Left cardiac atrium (tissue), 4 donors: ENCODE measurements around the gene FBXL7. TPM values are rescaled to one million over a fixed set of nuclear protein-coding genes. Genes with fewer than 3 reads are reported as not detected.

Experiments used
- ATAC-seq, 2 donors: fragments of 200-7000 bp; cut with Tn5 transposase; one replicate each; pipeline ENCODE4 v1.9.1; 2020; ENCODE audit warnings: mild to moderate bottlenecking in 2 of 2, moderate library complexity in 2 of 2
- DNase-seq: peaks from one replicate; pipeline ENCODE4 v3.0.0-alpha.2; 2020
- intact Hi-C, 2 donors: fragments of 100-400 bp; cut with DNase I; formaldehyde crosslinking; loops; one replicate each; pipeline versions ENCODE4 v1.14.1 to v1.15.1; 2022 to 2023
- total RNA-seq, 2 donors: library from RNA; stranded (reverse); fragmentation: NEBNext Ultra II Directional; extraction: Animal tissue kit (Norgen Biotek cat#: 25700); gene quantifications; one replicate each; pipeline ENCODE4 v1.2.1, GENCODE V29; 2021
- donor health status: DM: no; HTN: yes; CAD: no.
- donor health status: DM: no; HTN: yes; CAD: no; lungs with severe emphysema.
- donor health status: DM: yes; HTN: yes; CAD: no.
- donor health status: Dilated cardiomyopathy.

The FBXL7 gene
- total RNA-seq, 2 donors from 2014 or later: 18.1 to 19.8 TPM

DNA sequence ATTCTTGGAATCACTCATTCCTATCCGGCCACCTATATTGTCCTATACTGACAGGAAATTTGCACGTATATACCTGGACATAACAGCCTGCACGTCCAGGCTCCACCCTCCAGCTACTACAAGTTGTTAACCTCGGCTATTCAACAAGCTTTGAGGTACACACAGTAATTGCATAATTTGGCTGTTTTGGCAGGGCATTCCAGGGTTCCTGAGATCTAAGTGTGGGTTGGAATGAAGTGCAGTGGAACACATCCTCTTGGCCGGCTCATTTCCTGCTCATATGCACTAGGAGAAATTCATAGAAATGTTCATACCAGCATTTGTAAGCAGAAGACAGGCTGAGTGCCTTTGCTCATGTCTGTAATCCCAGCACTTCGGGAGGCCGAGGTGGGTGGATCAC lies 222.3 kb downstream of the FBXL7 start:
- no peak for DNase-seq
- intact Hi-C loops: no loop called here
- ATAC-seq: no peak

DNA sequence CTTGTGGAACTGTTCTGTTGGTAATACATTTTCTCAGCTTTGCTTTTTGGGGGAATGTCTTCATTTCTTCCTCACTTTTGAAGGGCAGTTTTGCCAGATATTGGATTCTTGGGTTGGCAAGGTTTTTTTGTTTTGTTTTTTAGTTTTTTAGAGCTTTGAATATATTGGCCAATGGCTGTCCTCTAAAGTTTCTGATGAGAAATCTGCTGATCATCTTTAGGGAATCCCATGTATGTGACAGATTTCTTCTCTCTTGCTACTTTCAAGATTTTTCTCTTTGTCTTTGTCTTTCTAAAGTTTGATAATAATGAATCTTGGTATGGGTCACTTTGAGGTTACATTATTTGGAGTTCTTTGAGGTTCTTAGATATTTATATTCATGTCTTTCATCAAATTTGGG lies 227.4 kb downstream of the FBXL7 start:
- DNase-seq (no peak), ATAC-seq (no peak)
- intact Hi-C loops: no loop called here

DNA sequence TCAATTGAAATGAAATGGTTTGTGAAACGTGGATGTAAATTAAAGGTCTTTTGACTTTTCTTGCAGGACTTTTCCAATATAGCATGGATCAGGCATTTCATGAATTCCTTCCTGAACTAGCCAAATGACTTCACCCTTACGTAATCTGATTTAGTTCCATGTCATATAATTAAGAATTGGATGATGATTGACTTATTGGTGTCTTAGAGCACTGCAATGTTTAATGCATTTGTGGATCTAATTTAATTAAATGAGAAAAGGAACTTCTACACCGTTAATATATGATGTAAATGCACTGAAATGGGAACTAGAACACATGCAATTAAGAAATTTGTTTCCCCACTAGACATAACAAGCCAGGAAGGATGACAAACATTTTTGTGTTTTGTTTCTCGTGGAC lies 228.8 kb downstream of the FBXL7 start:
- DNase-seq: no peak
- ATAC-seq: no peak
- intact Hi-C loops: no loop called here

DNA sequence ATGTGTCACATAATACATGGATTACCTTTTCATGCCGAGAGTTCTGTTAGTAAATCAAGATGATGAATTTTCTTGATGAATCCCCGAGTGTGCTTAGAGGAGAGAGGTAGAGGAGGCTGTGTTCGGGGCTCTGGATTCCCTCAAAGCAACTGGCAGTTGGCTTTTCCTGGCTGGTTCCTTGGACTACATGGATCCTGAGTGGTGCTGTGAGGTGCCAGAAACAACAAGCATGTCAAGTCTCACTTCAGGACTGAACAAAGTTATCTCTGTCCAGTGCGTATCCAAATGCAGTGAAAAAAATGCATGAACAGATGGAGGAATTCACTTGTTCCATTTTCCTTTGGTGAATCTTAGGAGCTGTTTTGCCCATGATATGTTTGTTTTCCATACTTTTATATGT lies 231.7 kb downstream of the FBXL7 start:
- peak; percentile 43 for DNase-seq
- intact Hi-C loops: no loop called here
- ATAC-seq: peak; percentile 96 to 97

DNA sequence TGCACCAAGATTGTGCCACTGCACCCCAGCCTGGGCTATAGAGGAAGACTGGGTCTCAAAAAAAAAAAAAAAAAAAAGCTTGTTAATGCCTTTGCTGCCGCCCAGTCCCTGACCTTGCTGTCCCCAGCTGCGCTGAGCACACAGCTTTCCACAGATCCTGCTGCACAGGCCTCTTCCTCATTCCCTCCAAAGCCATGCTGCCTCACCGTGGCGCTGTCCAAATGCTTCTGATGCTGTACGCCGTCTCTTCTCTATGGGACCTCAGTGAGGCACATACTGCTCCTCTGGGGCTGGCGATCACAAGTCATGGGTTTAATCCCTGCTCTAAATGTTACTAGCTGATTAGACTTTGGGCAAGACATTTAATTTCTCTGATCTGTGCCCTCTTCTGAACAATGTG lies 234.1 kb downstream of the FBXL7 start:
- intact Hi-C loops: no loop called here
- no peak for DNase-seq
- no peak for ATAC-seq

DNA sequence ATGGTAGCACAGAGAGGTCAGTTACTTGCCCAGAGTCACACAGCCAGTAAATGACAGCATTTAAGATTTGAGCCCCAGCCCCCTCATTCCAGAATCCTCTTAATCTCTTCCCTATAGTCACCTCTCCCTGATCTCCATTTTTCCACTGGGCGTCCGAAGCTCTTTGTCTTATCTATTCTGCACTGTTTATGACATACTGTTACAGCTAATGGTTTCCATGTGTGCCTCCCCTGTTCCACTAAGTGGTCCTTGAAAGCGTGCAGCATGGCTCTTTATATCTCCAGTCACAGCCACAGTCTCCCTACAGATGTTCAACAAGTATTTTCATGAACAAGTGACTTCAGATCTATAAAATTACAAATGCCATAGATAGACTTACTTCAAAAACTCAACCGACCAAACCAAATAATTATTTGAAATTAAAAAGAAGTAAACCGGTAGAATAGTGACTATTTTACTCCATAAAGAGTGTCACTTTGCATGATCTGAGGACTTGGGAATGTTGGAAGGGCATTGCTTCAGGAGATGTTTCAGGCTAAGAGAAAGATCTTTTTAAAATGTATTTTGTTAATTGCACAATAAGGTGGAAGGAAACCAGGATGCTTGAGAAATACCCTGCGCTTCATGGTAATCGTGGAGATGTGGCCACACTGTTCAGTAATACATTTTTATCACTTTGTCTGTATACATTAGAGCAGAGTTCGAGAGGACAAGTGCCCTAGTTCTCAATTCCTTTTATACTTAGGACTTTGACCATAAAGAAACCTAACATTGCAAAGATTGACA lies 237.2 kb downstream of the FBXL7 start:
- intact Hi-C loops: no loop called here
- no peak for DNase-seq
- ATAC-seq: peak in 1 of 2 donors; percentile 27

DNA sequence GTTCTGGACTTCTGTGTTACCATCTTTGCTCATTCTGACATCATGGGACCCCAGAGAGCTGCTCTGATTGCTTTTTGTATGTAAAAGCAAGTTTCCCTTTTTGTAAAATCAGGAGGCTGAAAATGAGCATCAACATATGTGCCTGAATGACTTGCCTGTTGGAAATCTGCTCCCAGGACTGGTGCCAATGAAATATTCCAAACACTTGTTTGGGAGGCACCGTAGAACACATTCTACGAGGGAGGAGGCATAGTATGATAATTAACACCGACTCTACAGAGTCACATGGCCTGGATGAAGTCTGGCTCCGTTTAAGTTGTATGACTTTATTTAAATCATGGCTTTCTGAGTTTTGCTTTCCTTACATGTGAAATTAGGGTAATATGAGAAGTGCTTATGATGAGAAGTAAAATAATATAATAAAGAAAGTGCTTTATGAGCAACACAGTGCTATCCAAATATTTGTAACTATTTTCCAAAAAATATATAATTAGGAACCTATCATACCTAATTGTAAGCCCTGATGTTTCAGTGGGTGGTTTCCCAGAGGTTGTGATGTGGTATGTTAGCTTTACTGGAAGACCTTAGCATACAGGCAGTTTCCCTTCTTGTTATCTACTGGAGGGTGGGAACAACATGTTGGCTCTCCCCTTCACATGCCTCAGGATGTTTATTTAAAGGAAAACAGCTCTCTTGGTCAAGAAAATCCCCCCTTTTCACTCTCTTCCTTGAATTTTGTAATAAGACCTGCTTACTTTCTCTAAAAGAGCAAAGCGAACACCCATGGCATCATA lies 238.1 kb downstream of the FBXL7 start:
- ATAC-seq: peak in 1 of 2 donors; percentile 61
- intact Hi-C loops: no loop called here
- DNase-seq: no peak

DNA sequence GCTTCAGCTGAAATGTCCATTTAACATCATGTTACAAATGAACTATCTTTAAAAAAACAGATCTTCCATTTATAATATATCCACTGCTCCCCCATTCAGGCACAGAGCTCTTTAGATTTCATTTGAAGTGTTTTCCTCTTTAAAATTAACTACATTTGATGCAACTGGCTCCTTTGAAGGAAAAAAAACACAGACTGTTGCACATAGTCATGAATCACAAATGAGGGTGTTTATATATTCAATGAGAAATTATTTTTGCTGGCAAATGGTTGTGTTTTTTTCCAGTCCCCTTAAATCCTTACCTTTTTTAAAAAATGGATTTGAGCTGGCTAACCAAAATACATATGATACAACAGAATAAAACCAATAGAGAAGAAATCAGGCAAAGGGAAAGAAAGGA lies 240.4 kb downstream of the FBXL7 start:
- intact Hi-C loops: no loop called here
- DNase-seq: no peak
- ATAC-seq: no peak

DNA sequence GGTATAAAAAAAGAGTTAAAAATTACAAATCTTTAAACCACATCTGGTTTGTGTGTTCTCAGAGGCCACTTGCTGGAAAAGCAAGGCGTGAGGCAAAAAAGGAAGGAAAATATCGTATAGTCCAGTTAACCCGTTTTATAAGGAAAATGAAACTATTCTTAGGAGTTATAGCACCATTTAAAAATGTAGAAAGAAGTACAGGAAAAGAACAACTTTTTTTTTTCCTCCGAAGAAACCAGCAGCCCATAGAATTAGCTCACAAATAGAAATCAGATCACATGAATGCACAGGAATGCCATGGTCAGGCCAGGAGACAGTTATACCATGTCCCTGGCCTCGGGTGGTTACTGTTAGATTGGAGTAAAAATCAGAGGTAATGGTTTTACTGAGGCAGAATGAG lies 241.6 kb downstream of the FBXL7 start:
- DNase-seq: no peak
- intact Hi-C loops: no loop called here
- ATAC-seq: no peak

DNA sequence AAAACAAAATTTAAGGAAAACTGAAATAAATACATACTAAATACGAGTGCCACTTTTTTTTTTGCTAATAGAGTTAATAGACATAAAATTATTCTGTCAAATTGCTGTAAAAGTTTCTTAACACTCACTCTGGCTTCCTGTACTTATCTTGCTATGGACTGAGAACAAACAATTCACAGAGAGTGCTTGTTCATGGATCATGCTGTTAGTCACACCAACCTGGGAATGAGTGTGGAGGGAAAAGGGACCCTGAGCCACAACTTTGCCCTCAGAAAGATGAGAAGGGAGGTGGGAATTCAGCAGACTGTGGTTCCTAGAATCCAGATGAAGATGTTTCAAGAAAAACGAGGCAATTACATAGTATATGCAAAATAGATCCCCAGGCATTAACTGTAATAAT lies 246.9 kb downstream of the FBXL7 start:
- intact Hi-C loops: no loop called here
- DNase-seq (no peak), ATAC-seq (no peak)

DNA sequence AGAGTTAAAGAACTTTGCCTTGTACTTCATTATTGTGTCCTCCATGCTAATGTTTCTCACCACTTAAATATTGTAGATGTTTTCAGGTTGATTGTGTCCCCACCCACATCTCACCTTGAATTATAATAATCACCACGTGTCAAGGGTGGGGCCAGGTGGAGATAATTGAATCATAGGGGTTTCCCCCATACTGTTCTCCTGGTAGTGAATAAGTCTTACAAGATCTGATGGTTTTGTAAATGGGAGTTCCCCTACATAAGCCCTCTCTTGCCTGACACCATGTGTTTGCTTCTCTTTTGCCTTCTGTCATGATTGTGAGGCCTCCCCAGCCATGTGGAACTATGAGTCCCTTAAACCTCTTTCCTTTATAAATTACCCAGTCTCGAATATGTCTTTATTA lies 248.3 kb downstream of the FBXL7 start:
- DNase-seq (no peak), ATAC-seq (no peak)
- intact Hi-C loops: no loop called here

DNA sequence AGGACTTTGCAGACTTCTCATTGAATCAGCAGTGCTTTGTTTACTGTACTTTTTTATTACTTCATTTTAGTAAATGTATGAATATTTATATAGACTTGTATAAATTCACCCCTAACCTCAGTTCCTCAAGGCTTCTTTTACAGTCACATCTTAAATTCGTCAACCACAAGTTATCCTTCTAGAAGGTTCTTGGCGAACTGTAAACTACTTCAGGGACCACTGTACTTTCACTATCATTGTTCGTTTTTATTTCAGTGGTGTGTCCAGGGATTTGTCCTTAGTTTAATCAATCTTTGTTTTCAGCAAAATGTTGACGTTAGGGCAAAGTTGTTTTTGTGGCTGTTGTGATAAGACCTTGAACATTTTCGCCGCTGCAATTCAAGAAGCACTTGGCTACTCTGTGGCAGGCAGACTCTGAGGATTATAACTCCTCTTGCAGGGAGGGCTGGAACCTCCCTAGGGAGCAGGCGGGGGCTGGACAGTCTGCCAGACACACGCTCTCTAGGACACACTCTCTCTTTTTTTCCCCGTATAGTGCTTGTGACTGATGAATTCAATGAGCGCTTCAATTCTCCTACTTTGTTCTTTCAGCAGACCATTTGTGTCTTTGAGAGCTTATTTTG lies 252.8 kb downstream of the FBXL7 start:
- peak; percentile 94 to 95 for ATAC-seq
- intact Hi-C loops: no loop called here
- peak; percentile 60 for DNase-seq

DNA sequence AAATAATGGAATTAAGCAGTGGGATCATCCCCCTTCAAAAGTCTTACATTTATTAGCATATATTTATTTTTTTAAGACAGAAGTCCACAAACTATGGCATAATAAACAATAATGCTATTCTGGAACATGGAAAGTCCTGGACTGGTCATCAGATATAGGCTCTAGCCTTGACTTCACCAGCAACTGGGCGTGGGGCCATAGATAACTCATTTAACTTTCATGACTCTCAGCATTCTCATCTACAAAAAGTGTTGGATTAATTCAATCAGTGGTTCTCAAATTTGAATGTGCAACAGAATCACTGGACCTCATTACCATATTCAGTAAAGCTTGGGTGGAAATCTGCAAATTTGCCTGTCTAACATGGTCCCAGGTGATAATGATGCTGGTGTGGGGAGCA lies 253.8 kb downstream of the FBXL7 start:
- intact Hi-C loops: no loop called here
- DNase-seq: no peak
- no peak for ATAC-seq

DNA sequence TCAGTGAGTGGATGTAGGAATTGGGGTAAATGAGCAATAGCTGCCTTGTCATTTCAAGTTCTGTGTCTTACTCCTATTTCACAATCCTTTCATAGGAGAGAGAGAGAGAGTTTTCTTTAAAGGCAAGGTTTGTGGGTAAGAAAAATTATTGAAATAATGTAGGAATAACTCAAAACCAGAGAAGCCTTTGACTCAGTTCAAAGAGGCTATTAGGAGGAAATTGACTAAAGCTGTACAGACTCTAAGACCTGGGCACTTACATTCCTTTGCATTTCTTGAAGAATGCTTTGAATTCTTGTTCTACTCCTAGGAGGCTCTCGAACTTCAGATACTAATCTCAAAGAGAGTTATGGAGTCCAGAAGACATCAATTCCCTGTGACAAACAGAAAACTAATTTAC lies 257.1 kb downstream of the FBXL7 start:
- ATAC-seq: no peak
- intact Hi-C loops: no loop called here

DNA sequence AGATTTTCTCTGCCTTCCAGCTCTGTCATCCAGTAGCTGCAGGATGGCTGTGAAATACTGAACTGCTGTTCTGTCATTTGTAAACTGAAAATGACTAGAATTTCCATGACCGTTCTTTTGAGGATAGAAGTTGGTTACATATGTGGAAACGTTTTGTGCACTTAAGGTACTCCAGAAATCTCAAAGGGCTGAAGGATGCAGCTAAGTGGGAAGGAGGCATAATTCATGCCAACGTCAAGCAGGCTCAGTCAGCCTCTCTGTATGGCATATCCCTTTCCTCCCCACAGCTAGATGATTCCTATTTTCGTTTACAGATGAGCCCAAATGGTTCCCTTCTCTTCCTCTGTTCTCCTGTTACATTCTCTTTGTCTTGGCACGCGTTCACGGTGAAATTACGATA lies 257.6 kb downstream of the FBXL7 start:
- intact Hi-C loops: no loop called here
- ATAC-seq (no peak), DNase-seq (no peak)

More for the DNA sequence above, 257.1 kb downstream of the FBXL7 start:
- DNase-seq: no peak

DNA sequence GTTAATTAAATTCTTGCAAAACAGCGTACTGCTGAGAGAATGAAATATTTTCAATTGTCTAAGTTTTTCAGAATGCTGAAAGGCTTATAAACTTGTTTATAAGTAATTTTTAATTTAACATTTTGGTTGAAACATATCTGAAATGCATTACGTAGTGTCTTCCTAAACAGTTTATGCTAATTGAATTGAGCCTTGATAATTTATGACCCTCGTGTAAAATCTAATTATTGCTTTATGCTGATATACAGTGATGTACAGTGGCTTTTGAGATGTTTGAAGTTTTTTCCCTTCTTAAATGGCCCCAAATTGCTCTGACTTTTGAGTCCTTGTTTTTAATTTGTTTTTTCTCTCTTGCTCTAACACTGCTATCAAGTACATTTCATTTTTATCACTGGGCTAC lies 262.7 kb downstream of the FBXL7 start:
- DNase-seq: no peak

DNA sequence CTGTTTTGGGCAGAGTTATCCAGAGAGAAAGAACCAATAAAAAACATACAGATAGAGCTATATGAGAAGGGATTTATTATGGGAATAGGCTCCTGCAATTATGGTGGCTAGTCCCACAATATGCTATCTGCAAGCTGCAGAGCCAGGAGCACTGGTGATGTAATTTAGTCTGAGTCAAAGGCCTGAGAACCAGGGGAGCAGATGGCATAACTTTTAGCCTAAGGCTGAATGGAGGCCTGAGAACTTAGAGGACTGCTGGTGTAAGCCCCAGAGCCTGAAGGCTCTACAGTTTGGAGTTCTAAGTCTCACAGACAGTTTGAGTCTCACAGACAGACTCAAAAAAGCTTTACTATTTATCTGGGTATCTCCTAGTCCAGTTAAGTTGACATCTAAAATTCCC lies 263.8 kb downstream of the FBXL7 start:
- ATAC-seq (no peak), DNase-seq (no peak)
- intact Hi-C loops: no loop called here

More for the DNA sequence above, 262.7 kb downstream of the FBXL7 start:
- intact Hi-C loops: no loop called here
- ATAC-seq: no peak

DNA sequence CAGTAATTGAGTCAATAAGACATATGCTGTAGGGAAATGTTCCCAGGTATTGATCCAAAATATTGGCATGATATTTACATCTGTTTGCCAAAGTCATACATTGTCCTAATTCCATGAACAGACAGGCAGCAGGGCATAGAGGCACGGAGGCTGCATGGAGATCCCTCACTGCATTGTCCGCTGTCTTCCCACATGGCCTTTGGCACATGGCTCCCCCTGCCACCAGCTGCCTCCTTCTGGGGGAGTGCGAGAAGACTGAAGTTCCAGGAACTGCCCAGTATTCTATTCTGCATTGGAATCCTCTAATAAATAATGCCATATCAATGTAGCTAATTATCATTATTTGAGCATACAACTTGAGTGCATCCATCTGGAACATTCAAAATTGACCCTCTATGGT lies 269.0 kb downstream of the FBXL7 start:
- no peak for DNase-seq
- ATAC-seq: no peak
- intact Hi-C loops: no loop called here

DNA sequence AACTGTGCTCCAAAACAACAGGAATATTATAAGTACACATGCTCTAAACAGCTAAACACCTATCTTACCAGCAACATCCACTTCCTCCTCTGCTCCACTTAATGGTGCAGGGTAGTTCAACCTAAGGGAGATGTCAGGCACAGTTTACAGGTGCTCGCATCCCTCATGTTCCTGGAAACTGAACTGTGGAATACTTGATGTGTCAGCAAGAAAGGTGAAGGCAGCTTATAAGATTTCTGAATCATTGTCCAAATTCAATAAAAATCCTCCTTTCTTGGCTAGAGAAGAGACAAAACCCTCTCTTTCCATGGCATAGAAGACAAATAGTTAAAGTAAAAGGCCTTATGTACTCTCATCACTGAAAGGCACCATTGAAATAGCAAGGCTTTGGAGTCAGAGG lies 272.2 kb downstream of the FBXL7 start:
- no peak for ATAC-seq
- intact Hi-C loops: no loop called here
- DNase-seq: no peak

DNA sequence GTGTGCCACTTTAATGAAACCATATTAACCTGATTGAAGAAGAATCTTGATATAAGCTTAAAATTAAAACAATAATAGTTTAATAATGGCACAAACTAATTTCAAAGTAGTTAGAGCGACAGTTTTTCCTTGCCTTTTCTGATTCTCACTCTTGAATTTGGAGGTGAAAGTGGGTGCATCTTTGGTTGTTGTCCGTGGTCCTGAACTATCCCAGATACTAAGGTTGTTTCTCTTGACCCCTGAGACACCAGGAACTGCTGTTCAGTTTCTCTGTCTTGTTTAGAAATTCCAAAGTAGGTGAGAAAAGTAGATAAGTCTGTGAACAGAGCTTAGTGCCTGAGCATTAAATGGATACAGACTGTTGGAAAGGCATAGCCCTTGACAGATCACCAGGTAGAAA lies 274.7 kb downstream of the FBXL7 start:
- intact Hi-C loops: no loop called here
- DNase-seq: no peak
- no peak for ATAC-seq
